SJCRH30 (cell line): ENCODE measurements around the gene DRC1. TPM values are rescaled to one million over a fixed set of nuclear protein-coding genes. Genes with fewer than 3 reads are reported as not detected.

ENCODE experiments used
- DNase-seq, 2 experiments: peaks; one replicate each; pipeline ENCODE4 v3.0.0-alpha.2; 2015 to 2020
- H3K27ac ChIP-seq: fragments of 250-450 bp; sonication (Bioruptor Pico); 2 replicates; pipeline ENCODE4 v1.5.1; 2020; ENCODE audit warnings: mild to moderate bottlenecking, moderate library complexity
- H3K27me3 ChIP-seq: fragments of 250-450 bp; sonication (Bioruptor Pico); 2 replicates; pipeline ENCODE4 v1.5.1; 2020; ENCODE audit warnings: mild to moderate bottlenecking, moderate library complexity
- H3K36me3 ChIP-seq: fragments of 250-450 bp; sonication (Bioruptor Pico); 2 replicates; pipeline ENCODE4 v1.5.1; 2020; ENCODE audit warnings: mild to moderate bottlenecking, moderate library complexity
- H3K4me1 ChIP-seq: fragments of 250-450 bp; sonication (Bioruptor Pico); 2 replicates; pipeline ENCODE4 v1.5.1; 2020; ENCODE audit warnings: mild to moderate bottlenecking, moderate library complexity
- H3K4me3 ChIP-seq: fragments of 250-450 bp; sonication (Bioruptor Pico); 2 replicates; pipeline ENCODE4 v1.5.1; 2020; ENCODE audit warnings: mild to moderate bottlenecking, moderate library complexity
- H3K9me3 ChIP-seq: fragments of 250-450 bp; sonication (Bioruptor Pico); replicated peaks from 2 replicates; pipeline ENCODE4 v1.5.1; 2020; ENCODE audit warnings: mild to moderate bottlenecking, moderate library complexity
- total RNA-seq: library from RNA; depleted of rRNA; stranded (reverse); fragments of >200 nt; shearing (Covaris generic); gene quantifications from 2 replicates; pipeline ENCODE4 v1.2.3, GENCODE V29; 2014

Gene DRC1
- total RNA-seq, 1 experiment from 2014 or later = 0.24 TPM

DNA sequence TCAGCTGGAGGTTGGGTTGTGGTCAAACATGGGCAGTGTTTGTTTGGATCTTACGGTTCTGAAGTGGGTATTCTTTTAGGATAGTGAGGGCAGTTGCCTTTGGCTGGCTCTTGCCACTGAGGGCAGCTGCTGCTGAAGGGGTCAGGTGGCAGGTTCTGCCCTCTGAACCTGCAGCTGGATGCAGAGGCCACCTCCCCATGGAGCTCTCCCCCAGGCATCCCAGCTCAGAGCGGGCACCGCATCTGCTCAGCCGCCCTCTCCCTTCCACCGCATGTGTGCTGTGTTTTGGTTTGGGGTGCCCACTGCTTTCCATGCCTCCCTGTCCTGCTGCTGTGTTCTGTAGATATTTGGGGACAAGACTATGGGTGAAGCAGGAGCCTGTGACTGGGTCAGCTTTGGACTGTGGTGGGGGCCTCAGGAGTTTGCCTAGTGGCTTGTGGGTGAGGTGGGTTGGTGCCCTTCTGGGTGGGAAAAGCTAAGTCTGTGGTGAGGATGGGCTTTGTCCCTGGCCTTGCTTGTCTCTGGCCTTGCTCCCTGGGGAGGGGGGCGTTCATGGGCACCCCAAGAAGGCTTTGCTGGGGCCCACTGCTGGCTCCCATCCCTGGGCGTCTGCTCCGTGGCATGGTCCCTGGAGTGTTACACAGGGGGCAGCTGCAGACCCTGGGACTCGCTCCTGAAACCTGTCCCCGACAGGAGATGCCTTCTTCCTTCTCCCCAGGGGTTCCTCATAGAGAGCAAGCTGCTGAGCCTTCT lies 47.7 kb downstream of the DRC1 start:
- Histone ChIP-seq H3K27me3 (no peaks in the 10 kb centered on the region), H3K4me1 (no peaks in the 10 kb centered on the region), H3K36me3 (no peaks in the 10 kb centered on the region), H3K4me3 (no peak overlapping the region), H3K27ac (no peak overlapping the region), H3K9me3 (peaks cover 7% of the 10 kb centered on the region; the same call in 1 of the 2 replicates)
- DNase-seq = no peak

GRCh38 chr2:26450031-26450635 lies 48.4 kb downstream of the DRC1 start:
- Histone ChIP-seq H3K27me3 (no peaks in the 10 kb centered on the region), H3K27ac (no peak overlapping the region), H3K4me3 (no peak overlapping the region), H3K9me3 (peaks cover 7% of the 10 kb centered on the region; the same call in 1 of the 2 replicates), H3K36me3 (no peaks in the 10 kb centered on the region), H3K4me1 (no peaks in the 10 kb centered on the region)
- DNase-seq = no peak

GRCh38 chr2:26451700-26452099 lies 50.0 kb downstream of the DRC1 start:
- H3K4me1 ChIP-seq = no peaks in the 10 kb centered on the region
- no peaks in the 10 kb centered on the region for H3K27me3 ChIP-seq
- peaks cover 7% of the 10 kb centered on the region; the same call in 1 of the 2 replicates for H3K9me3 ChIP-seq
- no peaks in the 10 kb centered on the region for H3K36me3 ChIP-seq
- H3K27ac ChIP-seq = no peak overlapping the region
- H3K4me3 ChIP-seq = no peak overlapping the region
- DNase-seq = no peak

- no peaks in the 10 kb centered on the region for H3K4me1 ChIP-seq
- DNase-seq = no peak
- peaks cover 7% of the 10 kb centered on the region; the same call in 1 of the 2 replicates for H3K9me3 ChIP-seq
- no peak overlapping the region for H3K4me3 ChIP-seq
- H3K27ac ChIP-seq = no peak overlapping the region
- H3K27me3 ChIP-seq = peaks cover 13% of the 10 kb centered on the region
- no peaks in the 10 kb centered on the region for H3K36me3 ChIP-seq
Observed at GRCh38 chr2:26453421-26454329, 52.0 kb downstream of the DRC1 start.

- H3K9me3 ChIP-seq = peaks cover 7% of the 10 kb centered on the region; the same call in 1 of the 2 replicates
- DNase-seq = no peak
- no peak overlapping the region for H3K27ac ChIP-seq
- H3K4me3 ChIP-seq = no peak overlapping the region
- no peaks in the 10 kb centered on the region for H3K4me1 ChIP-seq
- peaks cover 13% of the 10 kb centered on the region for H3K27me3 ChIP-seq
- no peaks in the 10 kb centered on the region for H3K36me3 ChIP-seq
Observed at GRCh38 chr2:26454561-26455001, 52.9 kb downstream of the DRC1 start.

GRCh38 chr2:26455037-26455669 lies 53.4 kb downstream of the DRC1 start:
- Histone ChIP-seq H3K9me3 (peaks cover 7% of the 10 kb centered on the region; the same call in 1 of the 2 replicates), H3K36me3 (no peaks in the 10 kb centered on the region), H3K27me3 (peaks cover 13% of the 10 kb centered on the region), H3K4me3 (no peak overlapping the region), H3K27ac (no peak overlapping the region), H3K4me1 (no peaks in the 10 kb centered on the region)
- no peak for DNase-seq

GRCh38 chr2:26455670-26456439 lies 54.1 kb downstream of the DRC1 start:
- Histone ChIP-seq H3K27ac (no peak overlapping the region), H3K4me1 (no peaks in the 10 kb centered on the region), H3K9me3 (peaks cover 7% of the 10 kb centered on the region; the same call in 1 of the 2 replicates), H3K36me3 (no peaks in the 10 kb centered on the region), H3K4me3 (no peak overlapping the region), H3K27me3 (peaks cover 13% of the 10 kb centered on the region)
- no peak for DNase-seq

DNA sequence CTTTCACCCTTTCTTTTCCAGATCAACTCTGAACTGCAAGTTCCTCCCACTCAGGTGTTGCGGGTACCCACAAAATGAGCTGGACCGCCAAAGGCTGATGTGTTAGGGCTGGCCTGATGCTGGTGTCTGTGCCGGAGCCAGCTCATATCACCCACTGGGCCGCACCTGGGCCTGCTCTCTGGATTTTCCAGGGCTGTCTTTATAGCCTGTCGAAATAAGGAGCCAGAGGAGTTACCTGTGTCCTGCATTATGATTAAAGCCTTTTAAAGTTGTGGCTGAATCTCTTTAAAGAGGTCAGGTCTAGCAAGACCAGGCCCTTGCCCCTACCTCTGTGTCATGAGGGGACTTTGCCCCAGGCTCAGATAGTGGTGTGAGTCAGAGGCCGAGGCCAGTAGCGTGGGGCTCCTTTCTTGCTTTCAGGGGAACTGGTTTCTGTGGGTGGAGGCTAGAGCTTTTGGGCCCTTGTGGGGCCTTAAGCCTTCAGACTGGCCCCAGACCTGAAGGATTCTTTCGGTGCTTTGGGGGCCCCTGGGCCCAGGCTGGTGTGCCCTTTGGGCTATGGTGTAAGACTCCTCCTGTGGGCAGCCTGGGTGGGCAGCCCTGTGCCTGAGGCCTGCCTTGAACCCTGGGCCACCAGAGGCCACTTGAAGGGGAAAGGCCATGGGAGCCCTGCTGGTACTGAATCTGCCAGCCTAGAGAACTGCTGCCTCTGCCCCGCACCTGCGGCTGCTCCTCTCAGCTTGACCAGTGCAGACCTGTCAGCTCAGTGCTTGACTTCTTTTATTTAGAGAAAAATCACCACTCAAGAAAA lies 54.9 kb downstream of the DRC1 start:
- peaks cover 2% of the 10 kb centered on the region; the same call in 1 of the 2 replicates for H3K9me3 ChIP-seq
- H3K4me1 ChIP-seq = no peaks in the 10 kb centered on the region
- H3K36me3 ChIP-seq = no peaks in the 10 kb centered on the region
- no peak overlapping the region for H3K27ac ChIP-seq
- no peak overlapping the region for H3K4me3 ChIP-seq
- DNase-seq = no peak
- peaks cover 13% of the 10 kb centered on the region for H3K27me3 ChIP-seq

- DNase-seq = no peak
- H3K36me3 ChIP-seq = no peaks in the 10 kb centered on the region
- peaks cover 13% of the 10 kb centered on the region for H3K27me3 ChIP-seq
- no peaks in the 10 kb centered on the region for H3K9me3 ChIP-seq
- no peak overlapping the region for H3K4me3 ChIP-seq
- no peak overlapping the region for H3K27ac ChIP-seq
- no peaks in the 10 kb centered on the region for H3K4me1 ChIP-seq
Observed at GRCh38 chr2:26457251-26457666, 55.5 kb downstream of the DRC1 start.

- Histone ChIP-seq H3K27me3 (peaks cover 13% of the 10 kb centered on the region), H3K4me3 (no peak overlapping the region), H3K36me3 (no peaks in the 10 kb centered on the region), H3K4me1 (no peaks in the 10 kb centered on the region), H3K9me3 (no peaks in the 10 kb centered on the region), H3K27ac (no peak overlapping the region)
- no peak for DNase-seq
Observed at GRCh38 chr2:26457695-26458364, 56.1 kb downstream of the DRC1 start.

DNA sequence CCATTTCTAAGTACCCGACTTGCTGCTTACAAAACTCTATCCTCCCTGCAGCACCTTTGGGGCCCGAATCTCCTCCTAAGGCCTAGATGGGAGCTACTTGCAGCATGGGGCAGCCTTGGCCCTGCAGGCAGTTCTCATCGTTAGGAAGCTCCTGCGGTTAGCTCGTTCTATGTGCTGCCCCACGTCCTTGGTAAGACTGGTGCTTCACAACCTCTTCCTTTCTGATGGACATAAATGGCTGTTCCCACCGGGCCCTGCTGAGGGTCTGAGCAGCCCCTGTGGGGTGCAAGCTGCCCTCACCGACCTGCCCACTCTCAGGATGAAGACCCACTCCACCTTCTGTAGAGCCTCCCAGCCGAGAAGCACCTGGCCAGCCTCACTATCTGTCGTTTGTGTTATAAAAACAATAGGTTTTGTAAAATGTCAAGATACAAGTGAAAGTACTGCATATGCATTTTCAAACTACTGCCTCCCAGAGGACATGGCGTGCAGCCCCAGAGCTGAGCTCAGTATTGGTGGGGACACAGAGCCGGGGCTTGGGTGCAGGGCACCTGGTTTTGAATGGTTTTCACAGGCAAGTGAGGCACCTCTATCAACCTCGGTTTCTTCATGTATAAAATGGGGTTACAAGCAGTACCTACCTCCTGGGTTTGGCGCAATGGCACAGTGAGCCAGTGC lies 56.8 kb downstream of the DRC1 start:
- Histone ChIP-seq H3K27ac (no peak overlapping the region), H3K4me1 (no peaks in the 10 kb centered on the region; the same call in 1 of the 2 replicates), H3K27me3 (peaks cover 13% of the 10 kb centered on the region), H3K4me3 (no peak overlapping the region), H3K9me3 (no peaks in the 10 kb centered on the region), H3K36me3 (no peaks in the 10 kb centered on the region)
- no peak for DNase-seq

GRCh38 chr2:26459991-26460612 lies 58.4 kb downstream of the DRC1 start:
- Histone ChIP-seq H3K4me1 (no peaks in the 10 kb centered on the region; the same call in 1 of the 2 replicates), H3K36me3 (no peaks in the 10 kb centered on the region), H3K9me3 (no peaks in the 10 kb centered on the region)

More at GRCh38 chr2:26459991-26460612, 58.4 kb downstream of the DRC1 start:
- no peak for DNase-seq
- no peak overlapping the region for H3K27ac ChIP-seq
- no peak overlapping the region for H3K4me3 ChIP-seq
- peaks cover 13% of the 10 kb centered on the region for H3K27me3 ChIP-seq
